HepG2 (cell line): ENCODE results near the gene LMTK2. TPM values are rescaled to one million over a fixed set of nuclear protein-coding genes. Genes with fewer than 3 reads are reported as not detected.

Experiments
- ATAC-seq: fragments of 200-7000 bp; cut with Tn5 transposase; 3 replicates; pipeline ENCODE4 v1.9.1; 2020; ENCODE audit warnings: mild to moderate bottlenecking, moderate library complexity
- BruUV-seq: library from RNA; stranded (reverse); fragments of 400-500 nt; replicated peaks from 2 replicates; lab custom pipeline; 2021; lab: Mats Ljungman, UMichigan
- CTCF ChIA-PET: fragments of 300-600 bp; formaldehyde crosslinking; extraction: SDS; loops from one replicate; lab custom pipeline; 2021; ENCODE audit warnings: low total read pairs, inconsistent platforms, low intra/inter-chr PET ratio; lab: Yijun Ruan, JAX
- POLR2A ChIA-PET: fragments of 350-600 bp; sonication (Branson Sonifier 250); formaldehyde crosslinking; loops from one replicate; lab custom pipeline; 2020; ENCODE audit warnings: antibody characterized with exemption, inconsistent platforms; lab: Yijun Ruan, JAX
- DNase-seq: peaks from one replicate; pipeline ENCODE4 v3.0.0-alpha.2; 2015; ENCODE audit warnings: low spot score
- FAIRE-seq: peaks from 3 replicates; lab custom pipeline; 2011; peaks lifted over from hg19 to GRCh38; lab: Jason Lieb, UNC
- H2AFZ ChIP-seq: one replicate; pipeline ENCODE4 v1.6.1; 2011; ENCODE audit warnings: low read length, inconsistent platforms
- H3K27ac ChIP-seq: fragments of 300-600 bp; 3 replicates; pipeline ENCODE4 v1.8.0; 2011; ENCODE audit warnings: mixed run types, mild to moderate bottlenecking, mixed read lengths, low read length, inconsistent platforms; ENCODE audit not compliant: insufficient read depth; ENCODE audit errors: extremely low read length
- H3K27me3 ChIP-seq, 2 experiments: fragments of 200-600 bp in 1 of 2; 2 replicates in 1 of 2; 3 replicates in 1 of 2; pipeline versions ENCODE4 v1.6.0 to v1.8.0; 2011; ENCODE audit warnings: low read length in 2 of 2, mild to moderate bottlenecking in 2 of 2, moderate library complexity in 2 of 2, inconsistent platforms in 1 of 2; ENCODE audit not compliant: insufficient read depth in 2 of 2, control insufficient read depth in 1 of 2
- H3K36me3 ChIP-seq, 2 experiments: fragments of 200-600 bp in 1 of 2; replicated peaks in 1 of 2; 2 replicates in 1 of 2; 3 replicates in 1 of 2; pipeline versions ENCODE4 v1.5.1 to v1.8.0; 2011; ENCODE audit warnings: low read length in 2 of 2, inconsistent platforms in 1 of 2; ENCODE audit not compliant: insufficient read depth in 2 of 2, control insufficient read depth in 1 of 2
- H3K4me1 ChIP-seq: 2 replicates; pipeline ENCODE4 v1.5.1; 2012; ENCODE audit warnings: low read length, inconsistent platforms; ENCODE audit not compliant: insufficient read depth
- H3K4me2 ChIP-seq: 2 replicates; pipeline ENCODE4 v1.6.0; 2011; ENCODE audit warnings: low read depth, low read length, inconsistent platforms
- H3K4me3 ChIP-seq, 3 experiments: fragments of 200-600 bp in 1 of 3; sonication (generic), shearing (Covaris generic) in 1 of 3; replicated peaks in 1 of 3; 2 replicates each; pipeline ENCODE4 v1.5.1; 2011 to 2016; ENCODE audit warnings: low read length in 3 of 3, inconsistent platforms in 2 of 3, low read depth in 2 of 3, mild to moderate bottlenecking in 2 of 3, control low read depth in 1 of 3, mixed read lengths in 1 of 3; ENCODE audit not compliant: insufficient read depth in 1 of 3
- H3K79me2 ChIP-seq: one replicate; pipeline ENCODE4 v1.6.1; 2011; ENCODE audit warnings: low read length, inconsistent platforms; ENCODE audit not compliant: insufficient read depth
- H3K9ac ChIP-seq: 2 replicates; pipeline ENCODE4 v1.6.0; 2011; ENCODE audit warnings: mild to moderate bottlenecking, low read depth, low read length, inconsistent platforms; ENCODE audit not compliant: insufficient read depth
- H3K9me3 ChIP-seq: 2 replicates; pipeline ENCODE4 v1.5.1; 2012; ENCODE audit warnings: mild to moderate bottlenecking, low read length
- H4K20me1 ChIP-seq: 2 replicates; pipeline ENCODE4 v1.6.0; 2011; ENCODE audit warnings: inconsistent platforms, mild to moderate bottlenecking, low read length, moderate library complexity; ENCODE audit not compliant: insufficient read depth
- ARNT2 ChIP-seq: sonication (generic); formaldehyde crosslinking; IDR thresholded peaks from 2 replicates; pipeline ENCODE4 v1.8.0; 2022; ENCODE audit warnings: mild to moderate bottlenecking, low read depth, missing genetic modification reagents, moderate library complexity
- BCL3 ChIP-seq: sonication (generic); formaldehyde crosslinking; IDR thresholded peaks from 2 replicates; pipeline ENCODE4 v1.5.1; 2020; ENCODE audit warnings: mild to moderate bottlenecking, missing genetic modification reagents, moderate library complexity
- BCL6 ChIP-seq: IDR thresholded peaks from 2 replicates; pipeline ENCODE4 v1.6.1; 2016; ENCODE audit warnings: missing genetic modification reagents, missing compliant biosample characterization
- HIC2 ChIP-seq: sonication (generic); formaldehyde crosslinking; IDR thresholded peaks from 2 replicates; pipeline ENCODE4 v1.9.0; 2022; ENCODE audit warnings: low read depth, missing genetic modification reagents
- PRPF4 ChIP-seq: fragments of 200-400 bp; formaldehyde crosslinking; IDR thresholded peaks from 2 replicates; pipeline ENCODE4 v1.6.1; 2016; ENCODE audit warnings: low read length, low read depth; ENCODE audit not compliant: poor library complexity, severe bottlenecking
- RAD51 ChIP-seq: fragments of 450-650 bp; IDR thresholded peaks from 2 replicates; pipeline ENCODE4 v1.6.1; 2016; ENCODE audit warnings: borderline replicate concordance
- SALL1 ChIP-seq: sonication (generic); formaldehyde crosslinking; IDR thresholded peaks from 2 replicates; pipeline ENCODE4 v1.8.0; 2022; ENCODE audit warnings: mild to moderate bottlenecking, missing genetic modification reagents
- STAG1 ChIP-seq: sonication (generic); formaldehyde crosslinking; IDR thresholded peaks from 2 replicates; pipeline ENCODE4 v1.4.0; 2020; ENCODE audit warnings: missing genetic modification reagents
- ZBTB7A ChIP-seq: sonication (generic); formaldehyde crosslinking; IDR thresholded peaks from 2 replicates; pipeline ENCODE4 v1.8.0; 2022; ENCODE audit warnings: mild to moderate bottlenecking, missing genetic modification reagents
- ZNF235 ChIP-seq: sonication (generic); formaldehyde crosslinking; IDR thresholded peaks from 2 replicates; pipeline ENCODE4 v1.8.1; 2023; ENCODE audit warnings: mild to moderate bottlenecking, missing genetic modification reagents, borderline replicate concordance
- ZNF501 ChIP-seq: sonication (generic); formaldehyde crosslinking; IDR thresholded peaks from 2 replicates; pipeline ENCODE4 v1.5.1; 2020; ENCODE audit warnings: mild to moderate bottlenecking, moderate library complexity, missing genetic modification reagents
- ZNF687 ChIP-seq: sonication (generic); formaldehyde crosslinking; IDR thresholded peaks from 2 replicates; pipeline ENCODE4 v1.5.1; 2020; ENCODE audit warnings: mild to moderate bottlenecking, missing genetic modification reagents, moderate library complexity
- ZNF816 ChIP-seq: sonication (generic); formaldehyde crosslinking; IDR thresholded peaks from 2 replicates; pipeline ENCODE4 v1.8.0; 2022; ENCODE audit warnings: missing genetic modification reagents, mild to moderate bottlenecking, borderline replicate concordance
- WGBS: methylation state at CpG from one replicate; pipeline ENCODE4 v1.1.6; 2017; ENCODE audit warnings: low lambda C conversion rate; 5-methylcytosine and 5-hydroxymethylcytosine counted together
- in situ Hi-C: cut with HindIII; loops from 2 replicates; pipeline ENCODE4 v1.10.0; 2017; ENCODE audit warnings: low pct_unique_long_range_greater_than_20kb; ENCODE audit not compliant: extremely low pct_ligation_motif_present
- intact Hi-C: fragments of 100-400 bp; cut with micrococcal nuclease; formaldehyde crosslinking; loops from one replicate; pipeline ENCODE4 v1.10.0; 2022; ENCODE audit not compliant: unreplicated experiment
- polyA plus RNA-seq, 8 experiments: library from polyadenylated mRNA; depleted of rRNA in 3 of 8; stranded (reverse) in 7 of 8; unstranded in 1 of 8; fragments of >200 nt; fragmentation: Illumina TruSeq in 4 of 8; extraction: Trizol in 4 of 8; gene quantifications; 2 replicates each; pipeline versions ENCODE4 v1.2.1 to v1.2.3, GENCODE V29; 2011 to 2016; ENCODE audit warnings: low read depth in 4 of 8, missing spikeins in 1 of 8, mixed read lengths in 1 of 8; ENCODE audit not compliant: insufficient read depth in 1 of 8
- total RNA-seq, 5 experiments: library from RNA; depleted of rRNA; stranded (reverse); fragments of >200 nt; fragmentation: Illumina TruSeq; extraction: Trizol; gene quantifications; 2 replicates each; pipeline ENCODE4 v1.2.3, GENCODE V29; 2016; ENCODE audit warnings: low read depth in 1 of 5
- TF ChIP-seq, protein P1 (sequence below): sonication (generic); formaldehyde crosslinking; IDR thresholded peaks from 2 replicates; pipeline ENCODE4 v1.9.0; 2021; ENCODE audit warnings: missing genetic modification reagents, mild to moderate bottlenecking, borderline replicate concordance

LMTK2 gene
- total and polyA plus RNA-seq, 2 of the 13 experiments (the other 11 are each of a cell fraction or from before 2014, with no cell fraction given), result 9.5 to 11.7 TPM

GRCh38 chr7:98240961-98241673, 134.5 kb downstream of the LMTK2 start:
- WGBS, result 50% methylated on average over 13 of the region's 19 CpGs
- Histone ChIP-seq H3K27me3 (no peaks in the 10 kb centered on the region), H3K9ac (no peak overlapping the region), H3K4me3 (no peak overlapping the region), H3K27ac (no peak overlapping the region), H3K4me2 (no peak overlapping the region), H3K79me2 (no peaks in the 10 kb centered on the region), H3K36me3 (no peaks in the 10 kb centered on the region; a peak in 2 of 5 replicates), H2AFZ (no peak overlapping the region), H3K9me3 (no peaks in the 10 kb centered on the region), H3K4me1 (no peaks in the 10 kb centered on the region), H4K20me1 (no peaks in the 10 kb centered on the region)
- intact Hi-C loops, result loop anchor here (1.0 kb wide), 1 partner anchor 220 kb away; no protein-coding TSS in a partner anchor
- peak; percentile 85 for ATAC-seq
- DNase-seq, result peak; percentile 27
- peak; percentile 84 for FAIRE-seq
- CTCF ChIA-PET, result interaction anchor here (2.3 kb wide), 1 partner anchor 219 kb away, joined by 12 read pairs; no protein-coding TSS in a partner anchor
- in situ Hi-C loops, result loop anchor here (5.0 kb wide), 1 partner anchor 224 kb away; no protein-coding TSS in a partner anchor
- POLR2A ChIA-PET, result no interaction called here
- no TSS peak for BruUV-seq
- TF ChIP-seq ZBTB7A, result 0 out of 2 replicates have a peak, but pooled peaks have one; percentile 31
- no peak for TF ChIP-seq HIC2
- TF ChIP-seq BCL6, result no peak
- TF ChIP-seq PRPF4, result no peak
- no peak for TF ChIP-seq RAD51
- TF ChIP-seq ZNF687 (CRISPR knock-in tag), result peak; percentile 48
- TF ChIP-seq, protein P1, sequence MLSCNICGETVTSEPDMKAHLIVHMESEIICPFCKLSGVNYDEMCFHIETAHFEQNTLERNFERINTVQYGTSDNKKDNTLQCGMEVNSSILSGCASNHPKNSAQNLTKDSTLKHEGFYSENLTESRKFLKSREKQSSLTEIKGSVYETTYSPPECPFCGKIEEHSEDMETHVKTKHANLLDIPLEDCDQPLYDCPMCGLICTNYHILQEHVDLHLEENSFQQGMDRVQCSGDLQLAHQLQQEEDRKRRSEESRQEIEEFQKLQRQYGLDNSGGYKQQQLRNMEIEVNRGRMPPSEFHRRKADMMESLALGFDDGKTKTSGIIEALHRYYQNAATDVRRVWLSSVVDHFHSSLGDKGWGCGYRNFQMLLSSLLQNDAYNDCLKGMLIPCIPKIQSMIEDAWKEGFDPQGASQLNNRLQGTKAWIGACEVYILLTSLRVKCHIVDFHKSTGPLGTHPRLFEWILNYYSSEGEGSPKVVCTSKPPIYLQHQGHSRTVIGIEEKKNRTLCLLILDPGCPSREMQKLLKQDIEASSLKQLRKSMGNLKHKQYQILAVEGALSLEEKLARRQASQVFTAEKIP (CRISPR knock-in tag), result no peak
- TF ChIP-seq ZNF501 (CRISPR knock-in tag), result peak; percentile 36; the same call in 1 of the 2 replicates
- TF ChIP-seq ZNF235, result peak; percentile 64; the same call in 1 of the 2 replicates
- TF ChIP-seq SALL1 (CRISPR knock-in tag), result 0 out of 2 replicates have a peak, but pooled peaks have one; percentile 37
- peak; percentile 81 for TF ChIP-seq STAG1 (CRISPR knock-in tag)
- TF ChIP-seq ARNT2 (CRISPR knock-in tag), result peak; percentile 50; the same call in 1 of the 2 replicates
- TF ChIP-seq BCL3, result no peak
- TF ChIP-seq ZNF816 (CRISPR knock-in tag), result no peak
